Measurements from ENCODE around the gene SCMH1.

DNA sequence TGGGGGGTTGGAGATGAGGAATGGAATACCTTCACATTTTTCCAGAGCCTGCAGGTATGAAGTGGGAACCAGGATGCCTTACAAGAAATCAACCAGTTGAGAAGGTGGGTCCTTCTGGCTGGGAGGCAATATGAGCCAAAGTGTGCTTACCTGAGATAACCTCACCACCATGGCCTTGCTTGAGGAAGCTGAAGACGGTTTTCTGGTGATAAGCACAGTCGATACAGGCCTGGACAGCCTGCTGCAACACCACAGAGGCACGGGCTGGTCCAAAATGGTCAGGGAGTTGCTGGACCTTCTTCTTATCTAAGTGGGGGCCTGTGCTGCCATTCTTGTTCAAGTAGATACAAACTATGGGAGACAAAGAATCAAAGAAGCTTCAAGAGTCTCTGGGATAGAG lies 193.6 kb downstream of the SCMH1 start:
- TF ChIP-seq, protein P1, sequence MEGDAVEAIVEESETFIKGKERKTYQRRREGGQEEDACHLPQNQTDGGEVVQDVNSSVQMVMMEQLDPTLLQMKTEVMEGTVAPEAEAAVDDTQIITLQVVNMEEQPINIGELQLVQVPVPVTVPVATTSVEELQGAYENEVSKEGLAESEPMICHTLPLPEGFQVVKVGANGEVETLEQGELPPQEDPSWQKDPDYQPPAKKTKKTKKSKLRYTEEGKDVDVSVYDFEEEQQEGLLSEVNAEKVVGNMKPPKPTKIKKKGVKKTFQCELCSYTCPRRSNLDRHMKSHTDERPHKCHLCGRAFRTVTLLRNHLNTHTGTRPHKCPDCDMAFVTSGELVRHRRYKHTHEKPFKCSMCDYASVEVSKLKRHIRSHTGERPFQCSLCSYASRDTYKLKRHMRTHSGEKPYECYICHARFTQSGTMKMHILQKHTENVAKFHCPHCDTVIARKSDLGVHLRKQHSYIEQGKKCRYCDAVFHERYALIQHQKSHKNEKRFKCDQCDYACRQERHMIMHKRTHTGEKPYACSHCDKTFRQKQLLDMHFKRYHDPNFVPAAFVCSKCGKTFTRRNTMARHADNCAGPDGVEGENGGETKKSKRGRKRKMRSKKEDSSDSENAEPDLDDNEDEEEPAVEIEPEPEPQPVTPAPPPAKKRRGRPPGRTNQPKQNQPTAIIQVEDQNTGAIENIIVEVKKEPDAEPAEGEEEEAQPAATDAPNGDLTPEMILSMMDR (IDR thresholded peaks at IDR 0.05; ENCODE audit: poor library complexity) = no peak
- no peak for TF ChIP-seq EZH2 (IDR thresholded peaks at IDR 0.05; ENCODE audit: borderline replicate concordance)

Data from hepatocyte (in vitro differentiated cells).